Endothelial cell (in vitro differentiated cells): Measurements from ENCODE around the gene EXOC2. TPM values are rescaled to one million over a fixed set of nuclear protein-coding genes. Genes with fewer than 3 reads are reported as not detected.
A peak's percentile ranks its signal among the peaks of the same experiment; 100 is the strongest.

Source experiments
- DNase-seq: peaks from one replicate; pipeline ENCODE4 v3.0.0; 2021; ENCODE audit warnings: low spot score
- H3K27ac Mint-ChIP-seq: one replicate; pipeline ENCODE4 v1.8.0; 2021; ENCODE audit warnings: mixed read lengths, inconsistent platforms; ENCODE audit not compliant: unreplicated experiment
- H3K27me3 Mint-ChIP-seq: one replicate; pipeline ENCODE4 v1.8.0; 2021; ENCODE audit warnings: mild to moderate bottlenecking, moderate library complexity, mixed read lengths, inconsistent platforms; ENCODE audit not compliant: unreplicated experiment
- H3K36me3 Mint-ChIP-seq: one replicate; pipeline ENCODE4 v1.8.0; 2021; ENCODE audit warnings: mild to moderate bottlenecking, low read depth, mixed read lengths, inconsistent platforms; ENCODE audit not compliant: unreplicated experiment
- H3K4me1 Mint-ChIP-seq: one replicate; pipeline ENCODE4 v1.8.0; 2021; ENCODE audit warnings: mild to moderate bottlenecking, mixed read lengths, inconsistent platforms; ENCODE audit not compliant: unreplicated experiment
- H3K4me3 Mint-ChIP-seq: one replicate; pipeline ENCODE4 v1.8.0; 2021; ENCODE audit warnings: mild to moderate bottlenecking, mixed read lengths, inconsistent platforms; ENCODE audit not compliant: unreplicated experiment
- H3K9me3 Mint-ChIP-seq: one replicate; pipeline ENCODE4 v1.8.0; 2021; ENCODE audit warnings: mixed read lengths, inconsistent platforms; ENCODE audit not compliant: unreplicated experiment
- CTCF ChIP-seq: fragments of 200-600 bp; sonication (generic); IDR thresholded peaks from one replicate; pipeline ENCODE4 v1.5.0; 2021; ENCODE audit warnings: antibody characterized with exemption; ENCODE audit not compliant: unreplicated experiment
- total RNA-seq: library from RNA; stranded (reverse); fragmentation: NEBNext Ultra II Directional; extraction: Animal tissue kit (Norgen Biotek cat#: 25700); gene quantifications from one replicate; pipeline ENCODE4 v1.2.1, GENCODE V29; 2021; ENCODE audit not compliant: unreplicated experiment

Gene EXOC2
- total RNA-seq, 1 donor from 2014 or later, result 34.6 TPM

- peaks cover 2% of the 10 kb centered on the region for H3K27me3 Mint-ChIP-seq
- H3K4me3 Mint-ChIP-seq, result peak overlapping the region; percentile 61
- H3K36me3 Mint-ChIP-seq, result peaks cover 15% of the 10 kb centered on the region
- H3K9me3 Mint-ChIP-seq, result no peaks in the 10 kb centered on the region
- DNase-seq, result no peak
- TF ChIP-seq CTCF, result no peak
- H3K4me1 Mint-ChIP-seq, result no peaks in the 10 kb centered on the region
- H3K27ac Mint-ChIP-seq, result no peak overlapping the region
Measured at GRCh38 chr6:604579-604978, 88.4 kb downstream of the EXOC2 start.

- Mint-ChIP-seq H3K27ac (no peak overlapping the region), H3K27me3 (peaks cover 2% of the 10 kb centered on the region), H3K9me3 (no peaks in the 10 kb centered on the region), H3K4me1 (no peaks in the 10 kb centered on the region), H3K36me3 (peaks cover 15% of the 10 kb centered on the region), H3K4me3 (no peak overlapping the region)
- TF ChIP-seq CTCF, result no peak
- no peak for DNase-seq
Measured at GRCh38 chr6:603265-603664, 89.7 kb downstream of the EXOC2 start.

- H3K27me3 Mint-ChIP-seq, result peaks cover 1% of the 10 kb centered on the region
- no peaks in the 10 kb centered on the region for H3K9me3 Mint-ChIP-seq
- DNase-seq, result no peak
- no peak overlapping the region for H3K4me3 Mint-ChIP-seq
- peaks cover 7% of the 10 kb centered on the region for H3K36me3 Mint-ChIP-seq
- no peak for TF ChIP-seq CTCF
- peaks cover 5% of the 10 kb centered on the region for H3K4me1 Mint-ChIP-seq
- H3K27ac Mint-ChIP-seq, result no peak overlapping the region
Measured at GRCh38 chr6:599576-600448, 93.1 kb downstream of the EXOC2 start.

GRCh38 chr6:593907-594212, 99.1 kb downstream of the EXOC2 start:
- DNase-seq, result no peak
- Mint-ChIP-seq H3K36me3 (peaks cover 22% of the 10 kb centered on the region), H3K27ac (no peak overlapping the region), H3K4me1 (peaks cover 17% of the 10 kb centered on the region), H3K9me3 (no peaks in the 10 kb centered on the region), H3K27me3 (peaks cover 6% of the 10 kb centered on the region), H3K4me3 (no peak overlapping the region)
- TF ChIP-seq CTCF, result no peak

GRCh38 chr6:593139-593906, 99.6 kb downstream of the EXOC2 start:
- Mint-ChIP-seq H3K4me1 (peaks cover 17% of the 10 kb centered on the region), H3K4me3 (no peak overlapping the region), H3K27me3 (peaks cover 6% of the 10 kb centered on the region), H3K27ac (no peak overlapping the region), H3K36me3 (peaks cover 22% of the 10 kb centered on the region), H3K9me3 (no peaks in the 10 kb centered on the region)
- peak; percentile 55 for DNase-seq
- peak; percentile 68 for TF ChIP-seq CTCF
